ENCODE measurements around the gene ASPDH. TPM values are rescaled to one million over a fixed set of nuclear protein-coding genes. Genes with fewer than 3 reads are reported as not detected.
A peak's percentile ranks its signal among the peaks of the same experiment; 100 is the strongest.

Gene ASPDH
- total and polyA plus RNA-seq, 7 donors, result not detected

DNA sequence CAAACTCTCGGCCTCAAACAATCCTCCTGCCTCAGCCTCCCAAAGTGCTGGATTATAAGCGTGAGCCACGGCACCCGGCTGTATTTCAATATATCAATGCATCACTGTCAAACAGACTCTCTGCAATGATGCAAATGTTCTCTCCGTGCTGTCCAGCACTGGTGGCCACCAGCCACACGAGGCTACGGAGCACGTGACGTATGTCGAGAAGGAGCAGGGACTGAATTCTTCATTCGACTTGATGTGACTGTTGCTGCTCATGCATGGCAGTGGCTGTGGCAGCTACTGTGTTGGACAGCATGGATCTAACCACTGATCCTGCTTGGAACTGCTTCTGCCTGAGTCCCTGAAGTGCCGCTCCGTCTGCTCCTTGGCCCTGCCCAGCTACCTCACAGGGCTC, 44.7 kb upstream of the ASPDH start:
- H3K4me1 ChIP-seq, result peaks cover 4% of the 10 kb centered on the region
- H3K4me3 ChIP-seq, result no peak overlapping the region
- no peak for ATAC-seq
- no peak overlapping the region for H3K27ac ChIP-seq
- H3K27me3 ChIP-seq (ENCODE audit: insufficient read depth in 3 of 3, low read length in 2 of 3), result peaks cover 0 to 73% (median 17%) of the 10 kb centered on the region in 3 donors
- DNase-seq, result peak in 1 of 2 donors; percentile 15
- no peaks in the 10 kb centered on the region for H3K36me3 ChIP-seq (ENCODE audit: insufficient read depth in 1 of 2, low read depth in 1 of 2)
- WGBS, 3 donors, result 84 to 91% (median 85%) methylated on average over 13 of the region's 13 CpGs
- no peaks in the 10 kb centered on the region for H3K9me3 ChIP-seq
- TF ChIP-seq, protein P1, sequence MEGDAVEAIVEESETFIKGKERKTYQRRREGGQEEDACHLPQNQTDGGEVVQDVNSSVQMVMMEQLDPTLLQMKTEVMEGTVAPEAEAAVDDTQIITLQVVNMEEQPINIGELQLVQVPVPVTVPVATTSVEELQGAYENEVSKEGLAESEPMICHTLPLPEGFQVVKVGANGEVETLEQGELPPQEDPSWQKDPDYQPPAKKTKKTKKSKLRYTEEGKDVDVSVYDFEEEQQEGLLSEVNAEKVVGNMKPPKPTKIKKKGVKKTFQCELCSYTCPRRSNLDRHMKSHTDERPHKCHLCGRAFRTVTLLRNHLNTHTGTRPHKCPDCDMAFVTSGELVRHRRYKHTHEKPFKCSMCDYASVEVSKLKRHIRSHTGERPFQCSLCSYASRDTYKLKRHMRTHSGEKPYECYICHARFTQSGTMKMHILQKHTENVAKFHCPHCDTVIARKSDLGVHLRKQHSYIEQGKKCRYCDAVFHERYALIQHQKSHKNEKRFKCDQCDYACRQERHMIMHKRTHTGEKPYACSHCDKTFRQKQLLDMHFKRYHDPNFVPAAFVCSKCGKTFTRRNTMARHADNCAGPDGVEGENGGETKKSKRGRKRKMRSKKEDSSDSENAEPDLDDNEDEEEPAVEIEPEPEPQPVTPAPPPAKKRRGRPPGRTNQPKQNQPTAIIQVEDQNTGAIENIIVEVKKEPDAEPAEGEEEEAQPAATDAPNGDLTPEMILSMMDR (IDR thresholded peaks at IDR 0.05), result no peak
- intact Hi-C loops (cut with DNase I), result loop anchor here (5.0 to 10.0 kb wide), 2 partner anchors 191 to 194 kb away; partner anchors contain the start of gene NAPSA (in 2 of the 2)

DNA sequence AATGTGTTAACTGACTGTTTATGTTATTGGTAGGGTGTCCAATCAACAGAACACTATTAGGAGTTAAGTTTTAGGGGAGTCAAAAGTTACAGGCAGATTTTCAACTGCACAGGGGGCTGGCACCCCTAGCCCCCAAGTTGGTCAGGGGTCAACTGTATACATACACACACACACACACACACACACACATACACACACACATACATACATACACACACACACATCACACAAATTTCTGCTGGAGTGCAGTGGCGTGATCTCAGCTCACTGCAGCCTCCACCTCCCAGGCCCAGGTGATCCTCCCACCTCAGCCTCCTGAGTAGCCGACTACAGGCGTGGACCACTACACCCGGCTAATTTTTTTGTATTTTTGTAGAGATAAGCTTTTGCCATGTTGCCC, 44.3 kb upstream of the ASPDH start:
- peaks cover 0 to 73% (median 17%) of the 10 kb centered on the region in 3 donors for H3K27me3 ChIP-seq (ENCODE audit: insufficient read depth in 3 of 3, low read length in 2 of 3)

DNA sequence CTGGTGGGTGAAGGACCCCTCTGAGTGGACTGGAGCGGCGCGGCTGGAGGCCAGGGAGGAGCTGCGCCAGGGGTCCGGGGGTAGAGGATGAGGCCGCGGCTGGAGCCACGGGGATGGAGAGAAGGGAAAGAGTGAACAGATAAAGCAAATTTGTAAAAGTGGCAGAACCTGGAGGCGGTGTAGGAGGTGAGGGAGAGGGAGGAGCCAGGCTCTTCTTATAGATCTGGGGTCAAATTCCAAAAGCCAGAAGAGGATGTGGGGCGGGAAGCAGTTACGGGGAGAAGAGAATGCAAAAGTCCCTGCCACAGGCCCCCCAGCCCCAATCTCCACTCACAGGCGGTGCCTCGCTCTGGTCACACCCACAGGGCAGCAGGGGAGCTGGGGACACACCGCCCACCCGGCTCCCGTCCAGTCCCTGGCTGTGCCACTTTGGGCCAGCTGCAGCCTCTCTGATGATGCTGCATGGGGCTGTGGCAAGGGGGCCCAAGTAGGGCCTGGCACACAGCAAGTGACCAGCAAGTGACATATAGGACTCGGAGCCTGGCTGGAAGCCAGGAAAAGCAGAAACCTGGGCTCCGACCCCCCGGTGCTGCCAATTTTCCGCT, 43.4 kb upstream of the ASPDH start:
- Histone ChIP-seq H3K36me3 (ENCODE audit: insufficient read depth in 1 of 2, low read depth in 1 of 2) (no peaks in the 10 kb centered on the region), H3K4me3 (peak overlapping the region; percentile 58), H3K27me3 (ENCODE audit: insufficient read depth in 3 of 3, low read length in 2 of 3) (peaks cover 0 to 71% (median 15%) of the 10 kb centered on the region in 3 donors), H3K27ac (no peak overlapping the region), H3K9me3 (no peaks in the 10 kb centered on the region), H3K4me1 (peaks cover 4% of the 10 kb centered on the region)
- ATAC-seq (no peak), DNase-seq (peak in 1 of 2 donors; percentile 37)
- WGBS, 3 donors, result 10 to 17% (median 11%) methylated on average over 19 to 20 of the region's 20 CpGs
- TF ChIP-seq, protein P1 (IDR thresholded peaks at IDR 0.05), result no peak
- intact Hi-C loops (cut with DNase I), result loop anchor here (5.0 to 10.0 kb wide), 2 partner anchors 190 to 192 kb away; partner anchors contain the start of gene NAPSA (in 2 of the 2)

More for the DNA sequence above, 44.3 kb upstream of the ASPDH start:
- DNase-seq (peak in 1 of 2 donors; percentile 16), ATAC-seq (no peak)
- no peak overlapping the region for H3K27ac ChIP-seq
- peaks cover 4% of the 10 kb centered on the region for H3K4me1 ChIP-seq
- intact Hi-C loops (cut with DNase I), result loop anchor here (5.0 to 10.0 kb wide), 2 partner anchors 191 to 193 kb away; partner anchors contain the start of gene NAPSA (in 2 of the 2)
- H3K36me3 ChIP-seq (ENCODE audit: insufficient read depth in 1 of 2, low read depth in 1 of 2), result no peaks in the 10 kb centered on the region
- TF ChIP-seq, protein P1 (IDR thresholded peaks at IDR 0.05), result no peak
- no peak overlapping the region for H3K4me3 ChIP-seq
- no peaks in the 10 kb centered on the region for H3K9me3 ChIP-seq
- 91 to 93% (median 92%) methylated on average over 4 of the region's 4 CpGs for WGBS, 3 donors

DNA sequence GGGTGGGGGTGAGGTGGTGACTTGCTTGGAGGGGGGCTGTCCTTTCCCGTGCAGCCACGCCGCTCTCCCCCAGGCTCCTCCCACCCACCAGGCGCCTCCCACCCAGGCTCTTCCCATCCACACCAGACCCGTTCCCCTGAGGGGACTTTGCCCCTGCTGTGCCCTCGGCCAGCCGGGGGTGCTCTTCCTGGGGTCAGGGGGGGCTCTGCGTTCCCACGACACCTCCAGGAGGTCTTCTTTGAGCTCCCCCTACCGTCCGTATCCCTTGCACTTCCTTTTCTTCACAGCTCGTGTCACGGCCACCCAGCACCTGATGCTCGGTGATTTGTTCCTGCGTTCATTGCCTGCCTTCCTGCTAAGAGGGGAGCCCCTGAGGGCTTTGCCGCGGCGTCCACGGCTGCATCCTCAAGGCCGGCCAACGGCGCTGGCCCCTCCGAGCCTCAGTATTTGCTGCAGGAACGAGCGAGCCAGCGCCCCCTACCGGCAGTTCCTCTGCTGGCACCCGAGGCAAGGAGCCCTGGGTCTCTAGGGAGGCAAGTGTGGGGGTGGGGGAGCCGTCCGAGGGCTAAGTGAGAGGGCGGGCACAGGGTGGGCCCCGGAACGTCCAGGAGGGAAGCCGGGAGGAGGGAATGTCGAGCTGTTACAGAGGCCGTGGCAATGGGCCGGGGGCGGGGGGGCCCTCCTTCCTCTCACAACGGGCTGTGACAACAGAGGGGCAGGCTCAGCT, 42.7 kb upstream of the ASPDH start:
- TF ChIP-seq, protein P1 (IDR thresholded peaks at IDR 0.05), result peak; percentile 59
- no peak overlapping the region for H3K27ac ChIP-seq
- H3K4me3 ChIP-seq, result peak overlapping the region; percentile 58
- peak; percentile 61 to 91 (median 86) for ATAC-seq
- peaks cover 4% of the 10 kb centered on the region for H3K4me1 ChIP-seq
- peaks cover 0 to 76% (median 16%) of the 10 kb centered on the region in 3 donors for H3K27me3 ChIP-seq (ENCODE audit: insufficient read depth in 3 of 3, low read length in 2 of 3)
- intact Hi-C loops (cut with DNase I), result loop anchor here (5.0 to 10.0 kb wide), 2 partner anchors 189 to 192 kb away; partner anchors contain the start of gene NAPSA (in 2 of the 2)
- no peaks in the 10 kb centered on the region for H3K36me3 ChIP-seq (ENCODE audit: insufficient read depth in 1 of 2, low read depth in 1 of 2)
- H3K9me3 ChIP-seq, result no peaks in the 10 kb centered on the region
- 0 to 1% (median 1%) methylated on average over 35 to 39 of the region's 39 CpGs for WGBS, 3 donors
- peak; percentile 74 to 83 for DNase-seq
